Breast epithelium (tissue), 3 donors: Measurements from ENCODE around the gene FXYD4.

ENCODE experiments used
- POLR2A ChIP-seq: fragments of 450-650 bp; IDR thresholded peaks from one replicate; pipeline ENCODE4 v1.6.1; 2016; ENCODE audit warnings: antibody characterized with exemption, mild to moderate bottlenecking, moderate library complexity
- POLR2AphosphoS5 ChIP-seq, 3 donors: sonication (generic); formaldehyde crosslinking; IDR thresholded peaks; one replicate each; pipeline ENCODE4 v1.6.1; 2017; ENCODE audit warnings: antibody characterized with exemption in 3 of 3
- TF ChIP-seq, protein P1 (sequence below), 3 donors: fragments of 450-650 bp; IDR thresholded peaks; one replicate each; pipeline ENCODE4 v1.5.1; 2016 to 2017; ENCODE audit warnings: antibody characterized with exemption in 3 of 3, mild to moderate bottlenecking in 3 of 3, moderate library complexity in 3 of 3

DNA sequence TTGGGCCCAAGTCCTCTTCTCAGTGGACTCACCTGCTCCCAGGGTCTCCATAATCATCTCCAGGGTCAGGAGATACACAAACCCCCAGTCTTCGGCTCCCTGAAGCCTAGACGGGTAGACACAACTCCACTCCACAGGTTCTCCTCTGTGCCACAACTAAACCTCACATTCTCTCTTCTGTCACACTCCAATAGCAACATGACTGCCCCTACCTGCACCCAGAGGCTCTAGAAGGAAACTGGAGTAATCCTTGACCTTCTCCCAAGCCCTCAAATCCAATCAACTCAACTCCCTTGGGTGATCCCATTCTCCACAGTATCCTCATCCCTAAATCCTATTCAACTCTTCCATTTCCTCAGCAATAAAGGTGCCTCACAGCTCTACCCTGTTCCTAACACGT, 21.3 kb downstream of the FXYD4 start:
- TF ChIP-seq, protein P1, sequence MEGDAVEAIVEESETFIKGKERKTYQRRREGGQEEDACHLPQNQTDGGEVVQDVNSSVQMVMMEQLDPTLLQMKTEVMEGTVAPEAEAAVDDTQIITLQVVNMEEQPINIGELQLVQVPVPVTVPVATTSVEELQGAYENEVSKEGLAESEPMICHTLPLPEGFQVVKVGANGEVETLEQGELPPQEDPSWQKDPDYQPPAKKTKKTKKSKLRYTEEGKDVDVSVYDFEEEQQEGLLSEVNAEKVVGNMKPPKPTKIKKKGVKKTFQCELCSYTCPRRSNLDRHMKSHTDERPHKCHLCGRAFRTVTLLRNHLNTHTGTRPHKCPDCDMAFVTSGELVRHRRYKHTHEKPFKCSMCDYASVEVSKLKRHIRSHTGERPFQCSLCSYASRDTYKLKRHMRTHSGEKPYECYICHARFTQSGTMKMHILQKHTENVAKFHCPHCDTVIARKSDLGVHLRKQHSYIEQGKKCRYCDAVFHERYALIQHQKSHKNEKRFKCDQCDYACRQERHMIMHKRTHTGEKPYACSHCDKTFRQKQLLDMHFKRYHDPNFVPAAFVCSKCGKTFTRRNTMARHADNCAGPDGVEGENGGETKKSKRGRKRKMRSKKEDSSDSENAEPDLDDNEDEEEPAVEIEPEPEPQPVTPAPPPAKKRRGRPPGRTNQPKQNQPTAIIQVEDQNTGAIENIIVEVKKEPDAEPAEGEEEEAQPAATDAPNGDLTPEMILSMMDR (IDR thresholded peaks at IDR 0.05) = no peak
- TF ChIP-seq POLR2A (no peak), POLR2AphosphoS5 (IDR thresholded peaks at IDR 0.05) (no peak)
